D721Med (cell line): ENCODE results near the gene NET1.

Experiments
- DNase-seq: peaks from one replicate; pipeline ENCODE4 v3.0.0; 2011; ENCODE audit warnings: low spot score; ENCODE audit not compliant: insufficient read length
- FAIRE-seq: peaks from 2 replicates; lab custom pipeline; 2011; peaks lifted over from hg19 to GRCh38; lab: Jason Lieb, UNC
- CTCF ChIP-seq: IDR thresholded peaks from 2 replicates; pipeline ENCODE4 v1.5.1; 2012; ENCODE audit warnings: mild to moderate bottlenecking, control low read depth; ENCODE audit not compliant: insufficient read depth; ENCODE audit errors: missing control alignments

Gene NET1

GRCh38 chr10:5480162-5480941 is 68.0 kb downstream of the NET1 start:
- DNase-seq (no peak), FAIRE-seq (no peak)
- TF ChIP-seq CTCF = no peak

GRCh38 chr10:5481121-5481520 is 68.8 kb downstream of the NET1 start:
- DNase-seq (no peak), FAIRE-seq (no peak)
- TF ChIP-seq CTCF = no peak

- no peak for TF ChIP-seq CTCF
- FAIRE-seq (no peak), DNase-seq (no peak)
Measured at GRCh38 chr10:5482016-5482415, 69.7 kb downstream of the NET1 start.

- TF ChIP-seq CTCF = no peak
- no peak for FAIRE-seq
Measured at GRCh38 chr10:5484205-5484604, 71.8 kb downstream of the NET1 start.

GRCh38 chr10:5485290-5485689 is 72.9 kb downstream of the NET1 start:
- TF ChIP-seq CTCF = no peak
- DNase-seq (no peak), FAIRE-seq (no peak)

More at GRCh38 chr10:5484205-5484604, 71.8 kb downstream of the NET1 start:
- DNase-seq = no peak

- TF ChIP-seq CTCF = no peak
- DNase-seq (no peak), FAIRE-seq (no peak)
Measured at GRCh38 chr10:5485948-5486852, 73.8 kb downstream of the NET1 start.
